MV-4-11 (cell line): ENCODE results near the gene PTGDR.
A peak's percentile ranks its signal among the peaks of the same experiment; 100 is the strongest.

Source experiments
- DNase-seq: peaks from one replicate; lab custom pipeline; 2025; lab: John Stamatoyannopoulos, UW

The PTGDR gene

DNA sequence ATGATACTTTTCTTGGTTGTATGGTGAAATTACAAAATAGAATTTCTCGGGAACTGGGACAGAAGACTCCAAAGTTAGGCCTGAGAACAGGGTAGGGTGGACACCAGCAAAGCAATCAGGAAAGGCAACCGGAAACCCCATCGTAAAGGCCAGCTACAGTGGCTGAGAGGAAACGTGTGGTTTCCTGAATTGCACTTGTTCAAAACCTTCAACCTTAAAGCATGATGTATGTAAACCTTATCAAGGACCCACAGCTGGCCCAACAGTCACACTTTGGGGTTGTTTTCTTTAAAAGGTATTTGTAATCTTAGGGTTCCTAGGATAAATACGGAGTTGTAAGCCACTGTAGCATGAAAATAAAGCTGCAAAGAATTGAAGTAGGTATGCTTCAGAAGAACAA lies 2.2 kb upstream of the PTGDR start:
- DNase-seq = peak; percentile 62

DNA sequence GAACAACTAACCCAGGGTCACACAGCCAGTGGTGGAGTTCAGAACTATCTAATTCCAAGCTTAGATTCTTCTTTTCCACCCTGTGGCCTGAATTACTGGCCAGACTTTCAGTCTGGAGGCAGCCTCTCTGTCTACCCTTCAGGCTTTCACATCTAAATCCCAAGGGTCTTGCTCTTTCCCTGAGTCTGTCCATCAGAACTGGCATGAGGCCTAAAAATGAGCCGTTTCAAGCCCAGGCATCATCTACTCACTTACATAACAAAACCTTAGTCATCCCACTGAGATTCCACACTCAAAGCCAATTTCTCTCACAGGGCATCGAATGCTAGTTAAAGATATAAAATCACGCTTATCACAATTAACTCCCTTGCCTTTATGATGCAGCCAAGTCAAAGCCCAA lies 1.3 kb upstream of the PTGDR start:
- DNase-seq = no peak

DNA sequence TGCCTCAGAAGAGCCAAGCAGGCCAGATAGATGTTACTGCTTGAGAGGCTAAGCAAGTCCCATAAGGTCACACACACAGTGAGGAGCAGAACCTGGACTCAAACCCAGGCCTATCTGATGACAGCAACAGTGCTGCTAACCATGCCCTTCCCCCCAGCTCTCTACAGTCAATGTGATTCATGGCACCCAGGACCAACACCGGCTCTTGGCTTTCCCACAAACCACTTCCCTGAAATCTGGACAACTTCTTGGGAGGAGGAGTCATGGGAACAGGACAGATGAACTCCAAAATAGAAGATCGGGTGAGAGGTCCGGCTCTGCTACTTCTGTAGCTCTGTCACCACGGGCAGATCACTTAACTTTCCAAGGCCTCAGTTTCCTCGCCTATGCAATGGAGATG lies 716 bp upstream of the PTGDR start:
- peak; percentile 32 for DNase-seq

DNA sequence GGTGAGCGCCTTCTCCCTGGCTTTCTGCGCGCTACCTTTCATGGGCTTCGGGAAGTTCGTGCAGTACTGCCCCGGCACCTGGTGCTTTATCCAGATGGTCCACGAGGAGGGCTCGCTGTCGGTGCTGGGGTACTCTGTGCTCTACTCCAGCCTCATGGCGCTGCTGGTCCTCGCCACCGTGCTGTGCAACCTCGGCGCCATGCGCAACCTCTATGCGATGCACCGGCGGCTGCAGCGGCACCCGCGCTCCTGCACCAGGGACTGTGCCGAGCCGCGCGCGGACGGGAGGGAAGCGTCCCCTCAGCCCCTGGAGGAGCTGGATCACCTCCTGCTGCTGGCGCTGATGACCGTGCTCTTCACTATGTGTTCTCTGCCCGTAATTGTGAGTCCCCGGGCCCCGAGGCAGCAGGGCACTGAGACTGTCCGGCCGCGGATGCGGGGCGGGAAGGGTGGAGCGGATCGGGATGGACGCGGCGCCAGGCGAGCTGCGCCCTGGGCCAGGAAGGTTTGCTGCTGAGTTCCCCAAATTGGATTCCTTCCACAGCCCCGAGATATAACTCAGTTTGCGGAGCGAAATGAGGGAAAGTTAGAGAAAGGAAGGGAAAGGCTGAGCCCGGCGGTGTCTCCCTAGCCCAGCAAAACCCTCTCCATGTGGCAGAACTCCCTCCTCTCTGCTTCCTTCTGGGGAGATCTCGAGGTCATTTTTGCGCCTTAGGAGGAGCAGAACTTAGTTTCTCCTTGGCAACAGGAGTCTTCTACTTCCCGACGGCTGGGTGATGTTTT lies 972 bp downstream of the PTGDR start:
- no peak for DNase-seq

DNA sequence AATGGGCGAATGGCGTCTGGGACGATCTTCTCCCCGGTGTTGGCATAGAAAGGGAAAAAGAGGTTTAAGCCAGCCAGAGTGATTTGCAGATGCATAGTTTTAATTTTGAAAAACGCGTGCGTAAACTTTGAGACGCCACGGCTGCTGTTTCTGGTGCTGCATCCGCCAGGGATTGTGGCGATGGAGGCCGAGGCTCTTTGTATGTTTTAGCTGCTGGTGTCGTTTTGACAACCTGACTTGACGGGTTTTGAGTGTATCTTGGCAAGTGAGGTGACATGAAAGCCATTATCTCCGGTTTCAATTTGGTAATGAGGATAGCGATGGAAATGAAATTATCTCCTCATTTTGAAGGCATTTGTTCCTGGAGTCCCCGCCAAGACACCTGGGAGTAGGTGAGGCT lies 1.6 kb downstream of the PTGDR start:
- no peak for DNase-seq

DNA sequence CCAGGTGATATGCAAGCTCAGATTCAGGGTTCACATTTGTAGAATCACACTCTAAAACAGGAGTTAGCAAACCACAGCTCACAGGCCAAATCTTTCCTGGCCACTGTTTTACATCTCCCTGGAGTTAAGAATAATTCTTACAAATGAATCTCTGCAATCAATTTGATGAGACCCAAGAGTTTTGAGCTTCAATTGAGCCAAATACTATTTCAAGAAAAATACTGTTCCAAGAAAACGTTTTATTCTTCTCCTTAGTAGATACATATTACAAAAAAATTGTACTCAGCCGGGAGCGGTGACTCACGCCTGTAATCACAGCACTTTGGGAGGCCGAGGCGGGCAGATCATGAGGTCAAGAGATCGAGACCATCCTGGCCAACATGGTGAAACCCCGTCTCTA lies 2.5 kb downstream of the PTGDR start:
- DNase-seq = no peak

DNA sequence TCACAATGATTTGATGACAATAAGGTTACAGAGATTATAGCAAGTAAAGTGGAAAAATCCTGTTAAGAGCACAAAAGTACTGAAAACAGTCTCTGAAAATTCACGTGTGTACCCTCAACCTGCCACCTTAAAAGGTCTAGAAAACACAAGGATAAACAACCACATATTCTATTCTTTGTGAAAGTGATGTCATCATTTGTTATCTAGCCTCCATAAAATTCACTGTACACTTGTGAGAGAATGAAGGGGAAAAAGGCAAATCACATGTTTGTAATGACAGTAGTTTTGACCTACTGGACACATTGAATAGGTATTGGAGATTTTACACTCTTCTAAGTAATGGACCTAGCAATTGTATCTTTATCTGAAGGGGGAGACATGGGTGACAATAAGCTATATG lies 4.0 kb downstream of the PTGDR start:
- DNase-seq = no peak

DNA sequence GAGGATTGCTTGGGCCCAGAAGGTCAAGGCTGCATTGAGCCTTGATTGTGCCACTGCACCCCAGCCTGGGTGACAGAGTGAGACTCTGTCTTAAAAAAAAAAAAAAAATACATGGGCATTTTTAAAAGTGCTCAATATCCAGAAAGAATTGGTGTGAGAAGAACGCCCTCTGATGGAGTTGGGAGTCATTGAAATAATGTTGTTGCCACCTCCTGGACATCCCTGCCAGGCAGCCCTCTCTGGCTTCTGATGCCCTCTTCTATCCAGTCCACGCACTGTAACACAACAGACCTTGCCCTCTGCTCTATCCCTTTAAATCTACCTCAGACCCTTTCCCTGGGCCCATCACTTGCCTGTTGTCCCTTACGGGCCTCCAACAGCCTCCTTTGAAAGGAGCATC lies 4.9 kb downstream of the PTGDR start:
- DNase-seq = peak; percentile 42

DNA sequence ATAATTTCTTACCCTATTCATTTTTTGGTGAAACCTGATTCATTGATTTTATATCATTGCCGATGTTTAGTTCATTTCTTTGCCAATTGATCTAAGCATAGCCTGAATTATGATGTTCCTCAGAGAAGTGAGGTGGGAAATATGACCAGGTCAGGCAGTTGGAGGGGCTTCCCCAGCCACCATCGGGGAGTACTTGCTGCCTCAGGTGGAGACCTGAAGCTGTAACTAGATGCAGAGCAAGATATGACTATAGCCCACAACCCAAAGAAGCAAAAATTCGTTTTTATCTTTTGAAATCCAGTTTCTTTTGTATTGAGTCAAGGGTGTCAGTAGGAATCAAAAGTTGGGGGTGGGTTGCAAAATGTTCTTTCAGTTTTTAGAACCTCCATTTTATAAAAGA lies 7.9 kb downstream of the PTGDR start:
- no peak for DNase-seq

DNA sequence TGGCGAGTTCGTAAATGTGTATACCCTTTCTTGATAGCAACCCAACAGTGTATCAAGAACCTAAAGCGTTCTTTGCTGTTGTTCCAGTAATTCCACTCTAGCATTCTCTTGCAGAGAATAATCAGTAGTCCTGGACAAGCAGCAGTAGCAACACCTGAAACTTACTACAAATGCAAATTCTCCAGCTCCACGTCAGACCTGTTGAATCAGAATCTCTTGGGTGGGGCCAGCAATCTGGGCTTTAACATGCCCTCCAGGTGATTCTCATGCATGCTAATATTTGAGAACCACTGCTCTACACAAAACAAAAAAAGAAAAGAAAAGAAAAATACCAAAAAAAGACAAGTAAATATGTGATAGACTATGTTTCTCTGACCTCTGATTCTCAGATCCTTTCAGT lies 10.1 kb downstream of the PTGDR start:
- no peak for DNase-seq

DNA sequence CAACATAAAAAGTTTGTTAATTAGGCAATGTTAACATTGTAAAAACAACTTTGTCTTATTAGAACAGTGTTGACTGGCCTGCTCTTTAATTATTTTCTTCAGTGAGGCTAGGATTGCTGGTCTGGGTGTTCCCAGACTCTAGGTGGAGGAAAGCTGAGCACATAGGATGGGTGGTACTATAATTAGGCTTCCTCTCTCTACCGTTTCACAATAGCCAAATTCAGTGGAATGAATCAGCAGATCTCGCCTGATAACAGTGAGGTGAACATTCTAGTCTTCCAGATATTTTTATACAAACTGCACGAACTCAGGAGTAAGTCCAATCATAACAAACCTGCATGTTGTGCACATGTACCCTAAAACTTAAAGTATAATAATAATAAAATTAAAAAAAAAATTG lies 11.9 kb downstream of the PTGDR start:
- DNase-seq = no peak

DNA sequence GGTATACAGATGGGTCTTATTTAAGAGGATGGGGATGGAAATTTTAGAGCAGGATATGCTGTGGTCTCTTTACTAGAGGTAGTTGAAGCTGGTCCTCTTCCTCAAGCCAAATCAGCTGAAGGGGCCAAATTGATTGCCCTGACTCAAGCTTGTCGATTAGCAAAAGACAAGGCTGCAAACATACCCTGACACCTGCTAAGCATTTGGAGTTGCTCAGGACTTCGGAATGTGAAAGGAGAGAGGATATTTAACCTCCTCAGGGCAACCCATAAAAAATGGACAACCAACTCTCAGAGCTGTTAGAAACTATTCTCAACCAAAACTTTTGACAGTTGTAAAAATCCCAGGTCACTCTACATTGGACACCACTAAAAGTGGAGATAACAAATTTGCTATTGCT lies 15.6 kb downstream of the PTGDR start:
- DNase-seq = no peak

DNA sequence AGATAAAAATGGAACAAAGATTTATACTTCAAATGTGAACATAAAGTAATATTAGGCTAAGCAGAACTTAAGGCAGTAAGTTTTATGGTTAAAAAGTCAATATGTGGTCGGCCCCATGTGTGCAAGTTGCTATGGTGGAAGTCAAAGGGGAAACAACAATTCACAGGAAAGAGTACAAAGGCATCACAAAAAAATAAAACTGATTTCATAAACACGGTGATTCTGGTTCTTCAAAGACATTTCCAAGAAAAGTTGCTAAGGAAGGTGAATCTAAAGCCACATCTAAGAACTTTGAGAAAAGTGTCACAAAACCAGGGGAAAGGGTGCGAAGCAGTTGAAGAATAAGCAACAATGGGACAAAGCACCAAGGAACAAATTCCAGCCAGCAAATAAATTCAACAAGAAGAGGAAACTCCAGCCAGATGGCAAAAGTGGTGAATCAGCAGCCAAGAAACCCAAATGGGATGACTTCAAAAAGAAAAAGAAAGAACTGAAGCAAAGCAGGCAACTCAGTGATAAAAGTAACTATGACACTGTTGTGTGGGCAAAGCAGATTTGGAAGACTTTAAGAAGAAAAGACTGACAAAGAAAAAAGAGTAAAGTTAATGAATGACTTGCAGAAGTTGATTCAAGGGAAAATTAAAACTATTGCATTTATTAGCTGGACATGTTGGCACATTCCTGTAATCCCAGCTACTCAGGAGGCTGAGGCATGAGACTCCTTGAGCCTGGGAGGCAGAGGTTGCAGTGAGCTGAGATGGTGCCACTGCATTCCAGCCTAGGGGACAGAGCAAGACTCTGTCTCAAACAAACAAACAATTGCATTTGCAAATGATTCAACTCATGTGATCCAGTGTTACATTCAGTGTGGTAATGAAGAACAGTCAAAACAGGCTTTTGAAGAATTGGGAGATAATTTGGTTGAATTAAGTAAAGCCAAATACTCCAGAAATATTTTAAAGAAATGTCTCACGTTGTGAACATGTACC lies 19.5 kb downstream of the PTGDR start:
- no peak for DNase-seq

DNA sequence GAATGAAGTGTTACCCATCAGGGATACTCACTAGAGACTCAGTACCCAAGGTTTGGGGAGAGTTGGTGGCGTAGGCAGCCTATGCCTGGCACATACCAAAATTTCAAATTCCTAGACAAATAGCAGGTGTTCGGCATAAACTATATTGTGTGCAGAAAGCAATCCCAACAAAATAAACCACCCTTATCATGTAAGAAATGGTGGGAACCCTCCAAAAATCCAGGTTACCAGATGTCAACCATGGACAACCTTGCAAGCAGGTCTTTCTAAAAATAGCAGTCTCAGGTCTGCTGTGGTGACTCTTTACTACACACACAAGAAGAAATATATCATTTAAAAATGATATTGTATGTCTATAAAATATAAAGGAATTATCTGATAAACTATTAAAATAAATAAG lies 28.9 kb downstream of the PTGDR start:
- DNase-seq = no peak

DNA sequence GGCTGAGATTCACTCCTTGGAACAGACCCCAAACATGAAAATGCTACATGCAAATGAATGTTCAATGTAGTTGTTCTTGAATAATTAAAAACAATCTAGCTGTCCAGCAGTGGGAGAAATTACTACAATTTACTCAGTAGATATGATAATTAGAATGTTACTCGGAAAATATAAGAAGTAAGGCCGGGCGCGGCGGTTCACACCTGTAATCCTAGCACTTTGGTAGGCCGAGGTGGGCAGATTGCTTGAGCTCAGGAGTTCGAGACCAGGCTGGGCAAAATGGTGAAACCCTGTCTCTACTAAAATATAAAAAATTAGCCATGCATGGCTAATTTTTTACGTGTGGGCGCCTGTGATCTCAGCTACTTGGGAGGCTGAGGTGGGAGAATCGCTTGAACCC lies 31.3 kb downstream of the PTGDR start:
- DNase-seq = no peak

DNA sequence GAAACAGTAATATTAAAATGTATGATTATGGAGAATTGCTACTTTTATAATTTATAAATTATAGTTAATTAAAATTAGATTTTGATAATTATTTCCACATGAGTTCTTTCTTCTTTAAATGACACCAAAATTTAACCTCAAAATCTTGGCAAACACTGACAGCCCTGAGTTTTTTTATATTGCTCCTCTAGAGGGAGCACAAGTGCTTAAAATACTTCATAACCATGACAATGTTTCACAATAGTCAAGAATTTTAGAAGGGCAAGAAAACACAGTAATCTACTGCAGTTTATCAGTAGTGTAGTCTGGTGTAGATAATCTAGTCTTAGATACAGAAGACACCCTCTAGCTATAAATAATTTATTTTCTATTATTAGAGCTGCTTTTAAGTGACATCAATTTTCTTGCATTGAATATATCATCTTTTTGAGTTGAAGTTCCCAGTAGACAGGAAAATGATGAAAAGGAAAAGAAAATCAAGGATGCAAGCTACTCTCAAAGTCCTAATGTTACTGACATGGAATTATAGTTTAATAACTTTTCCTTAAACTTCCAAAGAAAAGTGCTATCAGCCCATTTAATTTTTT lies 32.3 kb downstream of the PTGDR start:
- DNase-seq = peak; percentile 70

DNA sequence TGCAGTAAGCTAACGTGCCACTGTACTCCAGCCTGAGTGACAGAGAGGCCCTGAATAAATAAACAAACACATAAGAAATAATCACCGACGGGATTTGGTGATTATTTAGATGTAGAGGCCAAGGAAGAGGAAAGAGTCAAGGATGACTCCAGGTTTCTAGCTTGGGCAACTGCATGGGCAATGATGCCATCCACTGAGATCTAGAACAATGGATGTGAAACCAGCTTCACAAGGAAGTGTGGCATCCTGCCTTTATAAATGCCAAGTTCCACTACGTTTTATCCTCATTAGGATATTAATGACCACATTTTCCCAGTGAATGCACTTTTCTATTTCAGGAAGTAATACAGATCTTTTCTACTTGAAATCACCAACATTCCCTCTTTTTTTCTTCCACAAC lies 35.7 kb downstream of the PTGDR start:
- DNase-seq = no peak

DNA sequence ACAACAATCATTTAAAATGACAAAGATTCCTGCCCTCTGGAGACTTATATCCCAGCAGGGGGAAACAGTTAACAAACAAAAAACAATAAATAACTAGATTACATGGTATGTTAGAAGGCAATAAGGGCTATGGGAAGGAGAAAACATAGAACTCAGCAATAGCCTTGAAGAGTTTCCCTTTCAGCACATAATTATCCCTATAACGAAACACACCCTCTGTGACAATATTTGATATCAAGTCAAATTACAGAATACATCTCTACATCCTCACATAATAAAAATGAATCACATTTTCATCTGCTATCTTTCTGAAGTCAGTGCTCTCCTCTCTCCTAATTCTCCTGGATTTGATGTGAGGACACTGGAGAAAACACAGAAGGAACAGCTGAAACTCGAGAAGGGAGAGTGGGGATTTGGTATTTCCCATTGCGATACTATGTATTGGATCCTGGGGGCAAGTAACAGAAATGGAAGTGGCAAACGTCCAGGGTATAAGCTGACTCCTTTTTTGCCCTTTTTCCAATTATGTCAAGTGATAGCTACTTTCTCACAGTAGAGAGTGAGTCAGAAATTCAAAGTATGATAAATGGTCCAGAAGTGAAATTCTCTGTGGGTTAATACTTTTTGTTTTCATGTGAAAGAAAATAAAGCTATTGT lies 36.9 kb downstream of the PTGDR start:
- DNase-seq = no peak

DNA sequence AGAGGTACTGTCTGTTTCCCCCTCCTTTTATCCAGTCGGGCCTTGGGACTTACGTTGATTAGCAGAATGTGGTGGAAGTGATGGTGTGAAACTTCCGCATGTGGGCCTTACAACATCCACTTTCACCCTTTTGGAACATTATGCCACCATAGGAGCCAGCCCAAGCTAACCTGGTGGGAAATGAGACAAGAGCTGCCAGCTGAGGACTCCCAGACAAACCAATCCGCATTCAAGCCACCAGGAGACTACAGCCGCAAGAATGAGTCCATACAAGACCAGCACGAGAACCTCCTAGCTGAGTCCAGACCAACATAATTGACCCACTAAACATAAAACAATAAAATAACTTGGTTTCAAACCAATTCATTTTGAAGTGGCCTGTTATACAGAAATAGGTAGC lies 37.5 kb downstream of the PTGDR start:
- no peak for DNase-seq

DNA sequence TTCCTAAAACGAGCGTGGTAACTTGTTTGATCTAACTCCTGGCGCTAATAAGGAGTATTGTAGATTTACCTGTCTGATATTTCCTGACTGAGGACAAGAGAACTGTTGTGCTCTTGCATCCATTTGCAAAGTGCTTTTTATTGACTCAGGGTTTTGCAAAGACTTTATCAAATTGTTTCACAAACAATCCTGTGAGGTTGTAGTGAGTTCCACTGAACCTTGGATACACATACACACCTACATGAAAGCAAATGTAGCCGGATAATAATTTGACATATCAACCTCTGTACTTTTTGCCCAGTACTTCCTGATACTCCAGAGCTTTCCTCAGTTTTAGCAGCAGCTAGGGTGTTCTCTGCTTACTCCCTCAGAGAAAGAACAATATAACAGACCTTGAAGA lies 39.9 kb downstream of the PTGDR start:
- no peak for DNase-seq

DNA sequence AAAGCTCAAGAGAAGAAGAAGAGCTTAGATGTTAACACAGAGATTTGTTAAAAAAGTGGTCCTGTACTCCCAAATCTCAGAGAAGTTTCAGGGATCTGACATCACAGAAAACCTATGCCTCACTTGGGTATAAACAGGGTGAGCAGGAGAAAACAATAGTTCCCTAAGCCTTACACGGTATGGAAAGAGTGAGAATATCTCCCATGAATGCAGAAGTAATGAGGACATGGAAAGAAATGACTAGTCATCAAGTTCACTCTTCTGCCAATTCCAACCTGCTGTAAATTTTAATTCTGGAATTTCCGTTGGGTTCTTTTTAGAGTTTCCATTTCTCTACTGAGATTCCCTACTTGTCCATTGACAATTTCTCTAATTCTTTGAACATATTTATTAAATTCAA lies 40.4 kb downstream of the PTGDR start:
- DNase-seq = peak; percentile 16

DNA sequence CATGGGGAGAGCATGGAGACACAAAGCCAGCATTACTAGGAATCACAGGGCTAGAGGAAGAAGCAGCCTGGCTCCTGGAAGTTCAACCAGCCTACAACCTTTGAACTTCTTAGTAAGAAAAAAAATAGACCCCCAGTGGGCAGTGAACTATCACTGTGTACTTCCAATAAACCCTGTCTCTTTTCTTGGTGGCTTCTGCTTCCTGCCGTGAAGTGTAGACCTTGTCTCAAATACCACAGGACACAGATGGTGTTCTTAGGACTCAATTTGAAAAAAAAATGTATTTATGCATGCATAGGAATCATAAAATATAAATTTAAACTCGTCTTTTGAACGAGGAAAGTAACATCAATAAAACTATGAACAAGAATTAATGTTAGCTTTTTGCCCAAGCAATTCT lies 43.0 kb downstream of the PTGDR start:
- no peak for DNase-seq
